ENCODE data around the gene RET.

DNA sequence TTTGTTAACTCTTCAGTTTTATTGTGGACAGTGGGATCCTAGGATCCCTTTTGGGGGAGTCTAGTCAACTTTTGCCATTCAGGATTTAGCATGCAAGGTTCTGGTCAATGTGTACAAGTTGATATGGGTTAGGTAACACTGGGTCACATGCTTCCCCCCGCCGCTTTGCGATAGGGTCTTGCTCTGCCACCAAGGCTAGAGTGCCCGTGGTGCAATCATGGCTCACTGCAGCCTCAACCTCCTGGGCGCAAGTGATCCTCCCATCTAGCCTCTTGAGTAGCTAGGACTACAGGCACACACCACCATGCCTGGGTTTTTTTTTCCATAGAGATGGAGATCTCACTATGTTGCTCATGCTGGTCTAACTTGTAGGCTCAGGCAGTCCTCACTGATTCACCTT, 58.2 kb downstream of the RET start:
- TF ChIP-seq SRF (IDR thresholded peaks at IDR 0.05; ENCODE audit: low read depth, low read length) (no peak), HNRNPK (IDR thresholded peaks at IDR 0.05; ENCODE audit: low read depth, low read length, poor library complexity, severe bottlenecking) (no peak), JUN (CRISPR knock-in tag; IDR thresholded peaks at IDR 0.05) (no peak), RBM22 (optimal IDR thresholded peaks at IDR 0.05; ENCODE audit: low read length) (no peak), ATM (IDR thresholded peaks at IDR 0.05; ENCODE audit: borderline replicate concordance) (no peak), ZNF205 (CRISPR knock-in tag; IDR thresholded peaks at IDR 0.05) (no peak), RFX5 (IDR thresholded peaks at IDR 0.05; ENCODE audit: low read depth, low read length) (no peak), EED (CRISPR knock-in tag; IDR thresholded peaks at IDR 0.05) (no peak), MXI1 (IDR thresholded peaks at IDR 0.05; ENCODE audit: borderline replicate concordance, low read depth, low read length) (no peak), JUND (CRISPR knock-in tag; IDR thresholded peaks at IDR 0.05) (no peak)

Measured in HepG2 (cell line).